Loucy (cell line): ENCODE results near the gene MUC5AC.
"Not testable (repeated sequence)": the region's sequence is repeated elsewhere in the genome, so short reads cannot be mapped to it uniquely, and the experiment has no call there.

ENCODE experiments used
- CTCF ChIP-seq: fragments of 200-600 bp; sonication (generic); conservative IDR thresholded peaks from 2 replicates; pipeline ENCODE4 v1.5.1; 2014; ENCODE audit warnings: mild to moderate bottlenecking, antibody characterized with exemption, low read length
- EZH2phosphoT487 ChIP-seq: fragments of 200-600 bp; IDR thresholded peaks from 2 replicates; pipeline ENCODE4 v1.6.1; 2018; ENCODE audit warnings: antibody characterized with exemption, mild to moderate bottlenecking, moderate library complexity, borderline replicate concordance

- TF ChIP-seq CTCF, EZH2phosphoT487: not testable (repeated sequence)
Measured at GRCh38 chr11:1159488-1160220, 1.9 kb downstream of the MUC5AC start.
